ENCODE measurements around the gene IBTK. TPM values are rescaled to one million over a fixed set of nuclear protein-coding genes. Genes with fewer than 3 reads are reported as not detected.
"Not testable (repeated sequence)": the region's sequence is repeated elsewhere in the genome, so short reads cannot be mapped to it uniquely, and the experiment has no call there.

The IBTK gene, protein sequence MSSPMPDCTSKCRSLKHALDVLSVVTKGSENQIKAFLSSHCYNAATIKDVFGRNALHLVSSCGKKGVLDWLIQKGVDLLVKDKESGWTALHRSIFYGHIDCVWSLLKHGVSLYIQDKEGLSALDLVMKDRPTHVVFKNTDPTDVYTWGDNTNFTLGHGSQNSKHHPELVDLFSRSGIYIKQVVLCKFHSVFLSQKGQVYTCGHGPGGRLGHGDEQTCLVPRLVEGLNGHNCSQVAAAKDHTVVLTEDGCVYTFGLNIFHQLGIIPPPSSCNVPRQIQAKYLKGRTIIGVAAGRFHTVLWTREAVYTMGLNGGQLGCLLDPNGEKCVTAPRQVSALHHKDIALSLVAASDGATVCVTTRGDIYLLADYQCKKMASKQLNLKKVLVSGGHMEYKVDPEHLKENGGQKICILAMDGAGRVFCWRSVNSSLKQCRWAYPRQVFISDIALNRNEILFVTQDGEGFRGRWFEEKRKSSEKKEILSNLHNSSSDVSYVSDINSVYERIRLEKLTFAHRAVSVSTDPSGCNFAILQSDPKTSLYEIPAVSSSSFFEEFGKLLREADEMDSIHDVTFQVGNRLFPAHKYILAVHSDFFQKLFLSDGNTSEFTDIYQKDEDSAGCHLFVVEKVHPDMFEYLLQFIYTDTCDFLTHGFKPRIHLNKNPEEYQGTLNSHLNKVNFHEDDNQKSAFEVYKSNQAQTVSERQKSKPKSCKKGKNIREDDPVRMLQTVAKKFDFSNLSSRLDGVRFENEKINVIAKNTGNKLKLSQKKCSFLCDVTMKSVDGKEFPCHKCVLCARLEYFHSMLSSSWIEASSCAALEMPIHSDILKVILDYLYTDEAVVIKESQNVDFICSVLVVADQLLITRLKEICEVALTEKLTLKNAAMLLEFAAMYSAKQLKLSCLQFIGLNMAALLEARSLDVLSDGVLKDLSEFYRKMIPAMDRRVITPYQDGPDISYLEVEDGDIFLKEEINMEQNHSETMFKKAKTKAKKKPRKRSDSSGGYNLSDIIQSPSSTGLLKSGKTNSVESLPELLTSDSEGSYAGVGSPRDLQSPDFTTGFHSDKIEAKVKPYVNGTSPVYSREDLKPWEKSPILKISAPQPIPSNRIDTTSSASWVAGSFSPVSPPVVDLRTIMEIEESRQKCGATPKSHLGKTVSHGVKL (N-terminal part only)
- total RNA-seq (2014; rRNA removed; shearing (Covaris generic)): 35.3 and 41.5 TPM in 2 replicates

DNA sequence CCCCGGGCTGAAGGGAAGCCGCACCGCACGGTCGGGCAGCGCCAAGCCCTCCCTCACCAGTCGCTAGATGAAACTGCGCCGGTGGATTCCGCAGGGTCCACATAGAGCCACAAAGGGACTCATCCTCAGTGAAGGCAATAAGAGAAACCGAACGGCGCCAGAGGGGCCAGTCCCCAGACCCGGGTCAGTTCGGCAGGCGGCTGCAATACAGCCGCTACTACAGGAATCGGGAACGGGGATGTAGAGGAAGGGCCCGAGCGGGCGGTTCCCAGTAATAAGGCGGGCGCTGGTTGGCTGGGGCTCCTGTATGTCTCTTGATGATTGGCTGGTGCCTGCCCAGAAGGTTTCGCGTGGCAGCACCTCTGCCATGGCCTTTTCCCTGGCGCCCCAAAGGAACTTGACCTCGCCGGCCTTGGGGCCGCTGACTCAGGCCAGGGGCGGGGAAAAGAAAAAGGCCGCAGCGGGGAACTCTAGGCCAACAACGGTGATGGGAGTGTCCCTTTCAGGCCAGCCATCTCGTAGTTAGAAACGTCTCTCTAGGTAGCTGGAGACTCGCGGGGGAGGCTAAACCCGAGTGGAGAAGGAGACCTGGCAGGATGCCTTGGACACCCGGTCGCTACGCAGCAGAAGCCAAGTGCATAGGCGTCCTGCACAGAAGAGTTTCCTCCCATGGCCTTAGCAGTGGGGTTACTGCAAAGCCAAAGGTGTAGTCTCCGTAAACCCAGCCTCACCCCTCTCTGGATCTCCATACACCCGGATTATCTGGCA lies at the start of gene IBTK:
Gene IBTK, minus strand, starts transcription at position 240 of the 768 bp plus-strand sequence. CDS start 7,258 bp downstream, outside the sequence.
- DNase-seq (ENCODE audit: low read depth): peak; percentile 95

DNA sequence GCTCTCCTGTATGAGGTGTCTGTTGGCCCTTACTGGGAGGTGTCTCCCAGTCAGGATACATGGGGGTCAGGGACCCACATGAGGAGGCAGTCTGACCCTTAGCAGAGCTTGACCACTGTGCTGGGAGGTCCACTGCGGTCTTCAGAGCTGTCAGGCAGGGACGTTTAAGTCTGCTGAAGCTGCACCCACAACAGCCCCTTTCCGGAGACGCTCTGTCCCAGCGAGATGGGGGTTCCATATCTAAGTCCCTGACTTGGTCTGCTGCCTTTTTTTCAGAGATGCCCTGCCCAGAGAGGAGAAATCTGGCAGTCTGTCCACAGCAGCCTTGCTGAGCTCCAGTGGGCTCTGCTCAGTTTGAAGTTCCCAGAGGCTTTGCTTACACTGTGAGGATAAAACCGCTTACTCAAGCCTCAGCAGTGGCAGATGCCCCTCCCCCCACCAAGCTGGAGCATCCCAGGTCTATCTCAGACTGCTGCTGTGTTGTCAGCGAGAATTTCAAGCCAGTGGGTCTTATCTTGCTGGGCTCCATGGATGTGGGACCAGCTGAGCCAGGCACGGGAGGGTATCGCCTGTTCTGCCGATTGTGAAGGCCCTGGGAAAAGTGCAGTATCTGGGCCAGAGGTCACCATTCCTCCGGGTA lies 36.3 kb upstream of the IBTK start:
- no peak for DNase-seq (ENCODE audit: low read depth)

DNA sequence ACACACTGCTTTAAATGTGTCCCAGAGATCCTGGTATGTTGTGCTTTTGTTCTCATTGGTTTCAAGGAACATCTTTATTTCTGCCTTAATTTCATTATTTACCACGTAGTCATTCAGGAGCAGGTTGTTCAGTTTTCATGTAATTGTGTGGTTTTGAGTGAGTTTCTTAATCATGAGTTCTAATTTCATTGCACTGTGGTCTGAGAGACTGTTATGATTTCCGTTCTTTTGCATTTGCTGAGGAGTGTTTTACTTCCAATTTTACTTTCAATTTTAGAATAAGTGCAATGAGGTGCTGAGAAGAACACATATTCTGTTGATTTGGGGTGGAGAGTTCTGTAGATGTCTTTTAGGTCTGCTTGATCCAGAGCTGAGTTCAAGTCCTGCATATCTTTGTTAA lies 34.0 kb upstream of the IBTK start:
- not testable (repeated sequence) for DNase-seq (ENCODE audit: low read depth)

DNA sequence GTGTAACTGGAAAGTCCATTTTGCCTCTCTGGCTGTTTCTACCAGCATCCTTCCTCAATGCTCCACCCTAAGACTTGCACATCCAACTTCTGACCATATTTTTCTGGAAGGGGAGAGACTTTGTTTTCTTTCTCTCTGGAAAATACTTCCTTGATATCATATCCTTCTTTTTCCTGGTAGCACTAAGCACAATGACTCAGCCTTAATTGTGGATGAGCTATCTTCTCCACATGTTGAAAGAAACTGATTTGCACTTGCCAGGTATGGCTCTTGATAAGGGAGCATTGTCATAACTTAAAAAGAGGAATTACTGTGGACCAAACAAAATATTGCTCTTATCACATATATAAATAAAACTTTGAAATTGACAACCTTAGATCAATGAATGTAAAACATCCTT lies 30.1 kb upstream of the IBTK start:
- DNase-seq (ENCODE audit: low read depth): no peak

DNA sequence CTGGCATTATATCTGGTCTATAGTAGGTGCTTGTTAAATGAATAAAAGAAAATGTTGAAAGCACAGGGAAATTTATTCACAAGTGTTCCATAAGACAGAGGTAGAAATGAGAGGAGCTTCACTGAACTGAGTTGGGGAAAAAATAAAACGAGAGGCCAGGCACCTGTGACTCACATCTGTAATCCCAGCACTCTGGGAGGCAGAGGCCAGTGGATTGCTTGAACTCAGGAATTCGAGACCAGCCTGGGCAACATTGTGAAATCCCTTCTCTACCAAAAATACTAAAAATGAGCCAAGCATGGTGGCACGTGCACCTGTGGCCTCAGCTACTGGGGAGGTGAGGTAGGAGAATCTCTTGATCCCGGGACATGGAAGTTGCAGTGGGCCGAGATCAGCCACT lies 28.1 kb upstream of the IBTK start:
- no peak for DNase-seq (ENCODE audit: low read depth)

DNA sequence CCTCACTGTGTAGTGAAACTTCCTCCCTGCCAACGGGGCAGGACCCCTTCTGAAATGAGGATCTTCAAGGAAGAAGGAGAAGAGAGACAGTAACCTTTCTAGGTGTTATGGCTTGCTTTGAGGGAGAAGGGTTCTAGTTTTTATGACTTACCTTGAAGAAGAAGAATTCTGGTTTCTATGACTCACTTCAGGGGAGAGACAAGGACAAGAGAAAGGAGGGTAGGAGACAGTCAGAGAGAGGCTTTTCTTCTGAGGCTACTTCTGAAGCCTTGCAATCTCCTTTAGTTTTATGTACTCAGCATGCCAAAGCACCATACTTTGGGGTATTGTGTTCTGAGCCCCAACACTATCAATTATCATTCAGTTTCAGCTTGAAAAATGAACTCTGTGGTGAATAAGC lies 25.8 kb upstream of the IBTK start:
- no peak for DNase-seq (ENCODE audit: low read depth)

DNA sequence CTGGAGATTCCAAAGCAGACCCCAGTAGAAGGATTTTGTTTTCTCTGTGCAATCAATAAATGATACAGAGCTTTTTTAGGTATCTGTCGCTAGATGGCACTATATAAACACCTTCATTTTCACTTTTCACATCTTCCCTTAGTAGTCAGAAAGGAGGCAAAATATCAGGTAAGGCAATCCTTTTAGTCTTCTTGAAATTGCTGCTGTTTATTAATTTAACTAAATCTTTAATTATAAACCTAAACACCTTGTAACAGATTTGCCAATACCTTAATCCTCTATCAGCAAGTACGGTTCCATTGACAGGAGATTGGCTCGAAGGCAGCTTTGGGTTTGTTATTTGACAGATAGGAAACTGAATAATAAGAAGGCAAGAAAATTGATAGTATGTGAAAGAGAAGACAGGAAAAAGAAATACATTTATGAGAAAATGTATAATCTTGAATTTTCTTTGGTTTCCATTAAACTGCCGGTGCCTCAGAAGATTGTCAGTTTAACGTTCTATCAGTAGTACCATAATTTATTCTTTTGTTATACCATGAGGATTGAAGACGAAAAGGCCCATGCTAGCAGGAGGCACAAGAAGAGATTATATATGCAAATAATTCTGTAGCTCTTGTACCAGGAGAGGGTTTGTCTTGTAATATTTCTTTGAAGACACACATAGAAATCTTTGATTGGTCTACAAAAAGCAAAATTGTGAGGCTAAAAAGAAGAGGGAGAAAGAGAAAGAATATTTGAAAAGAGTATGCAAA lies 23.5 kb upstream of the IBTK start:
- DNase-seq (ENCODE audit: low read depth): peak; percentile 43

DNA sequence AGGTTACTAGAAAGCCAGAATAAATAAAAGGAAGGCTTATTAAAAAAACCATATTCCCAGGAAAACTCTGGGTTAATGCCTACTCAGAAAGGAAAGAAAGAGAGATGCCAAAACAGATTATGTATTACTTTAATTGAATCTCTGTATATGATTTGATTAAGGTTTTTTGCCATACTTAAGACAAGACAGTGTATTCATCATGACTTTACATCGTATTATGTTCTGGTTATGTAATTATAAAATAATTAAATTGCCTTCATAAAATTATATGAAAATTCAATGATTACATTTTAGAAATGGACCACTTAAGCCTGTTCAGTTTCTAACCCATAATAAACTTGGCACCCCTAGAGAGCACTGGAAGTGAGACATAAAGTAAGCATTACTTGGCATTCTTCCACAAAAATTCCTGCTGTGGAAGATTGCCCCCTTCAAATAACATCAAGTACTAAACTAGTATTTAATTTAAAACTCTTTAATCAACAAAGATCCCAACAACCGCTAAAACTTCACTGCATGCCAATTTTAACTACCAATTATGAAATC lies 20.8 kb upstream of the IBTK start:
- no peak for DNase-seq (ENCODE audit: low read depth)

DNA sequence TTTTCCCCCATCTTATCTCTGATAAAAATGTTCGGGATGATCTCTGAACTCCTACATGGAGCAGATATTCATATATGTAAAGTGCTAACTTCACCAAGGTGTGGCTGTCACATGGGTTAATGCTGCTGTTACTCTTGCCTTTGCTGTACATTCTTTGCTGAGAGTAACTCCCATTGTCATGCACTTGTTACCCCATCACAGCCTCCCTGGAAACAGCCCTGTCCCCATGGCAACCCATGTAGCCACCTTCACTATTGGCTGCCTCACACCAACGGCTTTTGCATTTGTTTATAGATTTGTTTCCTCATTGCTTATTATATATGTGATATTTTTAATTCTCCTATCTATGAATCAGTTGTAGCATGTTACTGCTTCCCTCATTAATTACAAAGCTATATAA lies 17.3 kb upstream of the IBTK start:
- DNase-seq (ENCODE audit: low read depth): no peak

DNA sequence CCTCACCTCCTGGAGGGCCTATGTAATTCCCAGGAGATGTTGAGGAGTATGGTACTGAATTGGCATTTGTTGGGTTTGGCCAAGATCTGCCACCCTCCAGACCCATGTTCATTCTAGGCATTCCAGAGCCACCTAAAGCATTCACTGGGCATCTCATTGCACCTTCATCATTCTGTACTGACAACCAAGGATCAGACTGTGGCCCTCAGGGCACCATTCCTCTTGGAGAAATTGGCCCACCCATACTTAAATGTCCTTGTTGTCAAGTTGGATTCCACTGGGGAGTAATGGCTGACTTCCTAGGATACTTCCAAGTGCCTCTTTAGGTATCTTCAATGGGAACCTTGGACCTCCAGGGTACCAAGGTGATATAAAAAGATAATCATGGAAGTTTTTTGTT lies 16.8 kb upstream of the IBTK start:
- no peak for DNase-seq (ENCODE audit: low read depth)

DNA sequence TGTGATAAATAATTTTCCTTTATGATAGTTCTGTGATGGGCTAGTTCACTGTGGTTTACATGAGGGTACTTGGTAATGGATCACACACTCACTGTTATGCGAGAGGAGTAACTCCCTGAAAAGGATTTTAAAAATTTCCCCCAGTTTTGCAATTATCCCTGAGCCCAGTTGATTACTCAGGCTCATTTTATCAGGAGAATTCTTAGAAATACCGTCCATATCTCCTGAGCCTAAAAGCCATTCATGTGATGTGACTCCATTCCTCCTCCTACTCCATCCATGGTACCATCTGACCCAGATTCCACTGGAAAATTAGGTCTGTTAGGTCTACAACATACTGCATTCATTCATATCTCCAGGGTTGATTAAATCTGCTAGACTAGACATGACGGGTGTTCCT lies 16.4 kb upstream of the IBTK start:
- DNase-seq (ENCODE audit: low read depth): no peak

DNA sequence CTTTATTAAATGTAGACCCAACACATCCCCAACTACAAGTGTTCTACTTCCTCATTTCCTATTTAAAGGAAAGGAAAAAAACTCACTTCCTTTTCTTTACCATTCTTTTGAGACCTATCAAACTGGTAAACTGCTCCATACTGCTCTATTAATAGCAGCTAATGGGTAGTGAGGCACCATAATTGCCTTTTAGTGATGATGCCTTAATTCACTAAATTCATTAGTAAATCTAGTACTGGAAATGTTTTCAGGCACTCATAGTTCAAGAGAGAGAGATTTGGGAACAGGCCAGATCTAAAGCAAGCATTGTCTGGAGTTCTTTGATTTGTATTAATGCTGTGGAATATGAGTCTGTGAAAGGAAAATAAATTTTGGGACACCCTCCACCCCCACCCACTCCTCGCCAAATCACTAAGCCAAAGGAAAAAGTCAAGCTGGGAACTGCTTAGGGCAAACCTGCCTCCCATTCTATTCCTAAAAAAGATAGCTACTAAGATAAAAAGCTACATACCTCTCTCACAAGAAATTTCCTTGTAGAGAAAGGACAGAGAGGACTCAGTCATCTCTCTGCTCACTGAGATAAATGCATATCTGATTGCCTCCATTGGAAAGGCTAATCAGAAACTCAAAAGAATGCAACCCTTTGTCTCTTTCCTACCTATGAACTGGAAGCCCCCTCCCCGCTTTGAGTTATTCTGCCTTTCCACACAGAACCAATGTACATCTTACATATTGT lies 13.6 kb upstream of the IBTK start:
- DNase-seq (ENCODE audit: low read depth): no peak

DNA sequence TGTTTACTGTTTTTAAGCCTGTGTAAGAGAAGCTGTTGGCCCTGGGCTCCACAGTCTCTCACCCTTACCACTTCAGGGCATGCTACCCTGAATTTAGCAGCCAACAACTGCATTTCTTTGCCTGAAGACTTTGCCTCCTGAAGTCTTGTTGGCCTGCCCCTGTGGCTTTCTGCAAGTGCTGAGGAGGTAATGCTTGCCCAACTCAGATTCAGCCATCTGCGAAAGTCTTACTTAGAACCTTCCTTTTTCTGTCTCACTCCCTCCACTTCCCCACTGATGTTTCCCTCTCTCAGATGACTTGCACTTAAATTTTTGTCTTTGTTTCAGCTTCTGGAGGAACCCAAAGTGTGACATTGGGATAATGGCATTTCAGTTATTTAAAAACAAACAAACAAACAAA lies 11.8 kb upstream of the IBTK start:
- no peak for DNase-seq (ENCODE audit: low read depth)

DNA sequence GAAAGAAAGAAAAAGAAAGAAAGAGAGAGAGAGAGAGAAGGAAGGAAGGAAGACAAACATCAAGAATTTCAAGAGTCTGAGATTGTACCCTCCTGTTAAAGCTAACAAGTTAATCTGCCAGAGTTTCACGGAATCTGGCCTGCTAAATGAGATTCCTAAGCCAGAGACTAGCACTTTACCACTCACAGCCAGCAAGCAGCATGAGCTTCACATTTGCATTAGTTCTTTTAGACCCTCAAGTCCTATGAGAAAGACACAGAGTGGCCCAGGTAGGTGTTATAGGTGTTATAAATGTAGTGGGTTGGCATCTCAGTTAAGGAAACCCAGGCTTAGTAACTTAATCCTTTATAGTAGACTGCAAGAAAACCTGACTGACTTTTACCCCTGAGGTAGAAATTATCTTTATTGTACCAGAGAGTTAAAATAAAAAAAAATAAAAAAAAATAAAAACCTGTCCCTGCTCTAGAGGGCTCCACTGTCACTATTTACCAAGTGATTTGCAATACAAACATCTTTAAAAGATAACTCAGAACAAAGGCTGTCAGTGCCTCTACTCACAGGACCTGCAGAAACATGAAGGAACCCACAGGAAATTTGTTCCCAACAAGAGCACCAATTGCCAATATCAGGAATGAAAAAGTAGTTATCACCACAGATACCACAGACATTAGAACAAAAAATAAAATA lies 9.7 kb upstream of the IBTK start:
- no peak for DNase-seq (ENCODE audit: low read depth)

DNA sequence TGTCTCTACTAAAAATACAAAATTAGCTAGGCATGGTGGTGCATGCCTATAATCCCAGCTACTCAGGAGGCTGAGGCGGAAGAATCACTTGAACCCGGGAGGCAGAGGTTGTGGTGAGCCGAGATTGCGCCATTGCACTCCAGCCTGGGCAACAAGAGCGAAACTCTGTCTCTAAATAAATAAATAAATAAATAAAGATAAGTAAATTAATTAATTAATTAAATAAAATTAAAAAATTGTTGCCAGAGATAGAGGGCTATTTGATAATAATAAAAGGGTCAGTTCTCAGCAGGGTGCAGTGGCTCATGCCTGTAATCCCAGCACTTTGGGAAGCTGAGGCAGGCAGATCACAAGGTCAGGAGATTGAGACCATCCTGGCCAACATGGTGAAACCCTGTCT lies 7.2 kb upstream of the IBTK start:
- not testable (repeated sequence) for DNase-seq (ENCODE audit: low read depth)

DNA sequence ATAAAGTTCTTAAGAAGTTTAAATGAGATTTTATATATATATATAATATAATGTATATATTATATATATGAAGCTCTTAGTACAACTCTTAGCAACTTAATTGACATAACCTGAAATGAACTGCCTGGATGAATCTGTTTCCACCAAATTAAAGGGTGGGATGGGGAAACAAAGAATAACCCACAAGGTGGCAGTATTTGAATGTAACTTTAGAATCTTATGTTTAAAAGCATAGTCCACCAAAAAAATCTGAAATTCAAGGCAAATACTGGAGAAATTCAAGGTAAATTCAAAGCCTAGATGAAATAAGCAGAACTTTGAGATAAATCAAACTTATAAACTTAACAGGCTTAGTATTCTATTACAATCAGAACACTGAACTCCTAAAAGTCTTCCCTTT lies 4.4 kb upstream of the IBTK start:
- DNase-seq (ENCODE audit: low read depth): peak; percentile 47

DNA sequence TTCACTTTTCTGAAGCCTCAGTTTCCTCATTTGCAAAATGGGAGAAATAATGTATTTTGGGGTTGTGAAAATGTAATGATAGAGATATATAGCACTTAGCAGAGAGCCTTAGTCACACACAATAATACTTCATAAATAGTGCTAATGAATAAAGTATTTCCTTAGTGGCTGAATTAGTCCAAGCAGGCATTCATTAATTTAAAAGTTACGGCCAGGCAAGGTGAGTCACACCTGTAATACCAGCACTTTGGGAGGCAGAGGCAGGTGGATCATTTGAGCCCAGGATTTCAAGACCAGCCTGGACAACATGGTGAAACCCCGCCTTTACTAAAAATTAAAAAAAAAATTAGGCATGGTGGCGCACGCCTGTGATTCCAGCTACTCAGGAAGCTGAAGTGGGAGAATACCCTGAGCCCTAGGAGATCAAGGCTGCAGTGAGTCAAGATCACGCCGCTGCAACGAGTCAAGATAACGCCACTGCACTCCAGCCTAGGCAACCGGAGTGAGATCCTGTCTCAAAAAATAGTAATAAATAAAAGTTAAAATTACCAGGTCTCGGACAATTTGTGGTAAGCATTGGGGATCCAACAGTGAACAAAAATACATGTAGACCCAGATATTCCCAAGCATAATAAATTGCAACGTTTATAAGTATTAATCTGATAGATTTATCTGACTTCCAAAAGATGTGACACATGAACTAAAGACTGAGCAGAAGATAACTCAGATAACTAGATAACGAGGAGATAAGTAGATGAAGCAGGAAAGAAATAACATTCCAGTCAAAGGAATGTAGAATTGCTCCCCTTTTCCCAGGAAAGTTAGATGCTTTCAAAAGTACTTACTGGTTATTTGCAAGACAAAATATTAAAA lies 2.1 kb upstream of the IBTK start:
- DNase-seq (ENCODE audit: low read depth): no peak

DNA sequence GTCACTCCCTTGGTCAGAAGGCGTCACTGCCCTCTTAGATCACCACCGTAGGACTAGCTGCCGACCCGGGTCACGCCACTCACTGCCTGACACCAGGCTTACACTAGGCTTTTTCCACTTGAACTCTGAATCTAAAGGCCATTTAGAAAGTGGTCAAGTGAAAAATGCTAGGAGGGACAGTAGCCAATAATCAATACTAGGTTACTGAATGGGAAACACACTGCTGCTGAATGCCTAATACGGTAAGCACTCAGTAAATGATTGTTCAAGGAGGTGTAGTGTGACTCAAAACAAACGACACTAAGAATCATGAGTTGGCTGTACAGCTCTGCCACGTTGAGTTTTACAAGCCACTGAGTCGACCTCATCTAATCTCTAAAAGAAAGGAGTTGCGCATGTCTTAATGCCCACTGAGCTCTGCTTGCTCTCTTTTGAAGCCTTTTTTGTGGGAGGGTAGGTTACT lies 760 bp upstream of the IBTK start:
- DNase-seq (ENCODE audit: low read depth): peak; percentile 52
